Measurements from ENCODE around the gene DVL2.

Gene DVL2

DNA sequence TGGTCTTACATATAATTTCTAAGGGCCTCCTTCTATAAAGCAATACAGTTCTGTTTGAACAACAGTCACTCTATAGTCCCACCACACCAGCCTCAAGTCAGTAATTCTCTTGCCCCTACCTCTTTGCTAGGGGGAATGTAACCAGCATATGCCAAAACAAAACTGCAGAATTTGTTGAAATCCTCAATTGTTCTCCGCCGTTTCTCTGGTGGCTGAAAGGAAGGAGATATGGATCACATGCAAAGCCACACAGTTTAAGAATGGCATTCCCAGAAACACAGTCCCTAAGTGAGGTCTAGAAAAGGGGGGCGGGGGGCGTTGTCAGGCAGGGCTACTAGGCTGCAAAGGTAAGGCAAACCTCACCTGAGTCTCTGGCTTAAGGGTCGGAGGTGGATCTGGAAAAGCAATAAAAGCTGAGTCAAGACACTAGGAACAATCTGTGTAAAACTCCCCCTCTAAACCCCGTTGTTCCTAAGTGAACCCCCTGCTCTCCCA is 3.0 kb upstream of the DVL2 start:
- DNase-seq = no peak

DNA sequence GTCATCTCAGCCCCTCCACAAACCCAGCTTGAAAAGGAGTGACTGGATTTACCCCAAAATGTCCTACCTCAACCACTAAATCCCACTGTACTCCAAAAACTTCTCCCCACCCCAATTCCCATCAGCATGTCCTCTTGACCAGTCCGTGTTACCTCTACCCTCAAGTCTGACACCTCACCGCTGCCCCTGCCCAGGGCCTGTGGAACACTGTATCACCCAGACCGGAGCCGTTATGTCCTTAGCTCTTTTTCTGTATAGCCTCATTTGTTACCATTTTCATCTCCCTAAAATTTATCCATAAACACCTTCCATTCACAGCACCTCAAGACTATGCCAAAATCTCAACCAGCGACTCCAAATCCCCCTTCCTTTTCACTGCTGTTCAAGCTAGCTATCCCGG is 2.5 kb upstream of the DVL2 start:
- DNase-seq = no peak

DNA sequence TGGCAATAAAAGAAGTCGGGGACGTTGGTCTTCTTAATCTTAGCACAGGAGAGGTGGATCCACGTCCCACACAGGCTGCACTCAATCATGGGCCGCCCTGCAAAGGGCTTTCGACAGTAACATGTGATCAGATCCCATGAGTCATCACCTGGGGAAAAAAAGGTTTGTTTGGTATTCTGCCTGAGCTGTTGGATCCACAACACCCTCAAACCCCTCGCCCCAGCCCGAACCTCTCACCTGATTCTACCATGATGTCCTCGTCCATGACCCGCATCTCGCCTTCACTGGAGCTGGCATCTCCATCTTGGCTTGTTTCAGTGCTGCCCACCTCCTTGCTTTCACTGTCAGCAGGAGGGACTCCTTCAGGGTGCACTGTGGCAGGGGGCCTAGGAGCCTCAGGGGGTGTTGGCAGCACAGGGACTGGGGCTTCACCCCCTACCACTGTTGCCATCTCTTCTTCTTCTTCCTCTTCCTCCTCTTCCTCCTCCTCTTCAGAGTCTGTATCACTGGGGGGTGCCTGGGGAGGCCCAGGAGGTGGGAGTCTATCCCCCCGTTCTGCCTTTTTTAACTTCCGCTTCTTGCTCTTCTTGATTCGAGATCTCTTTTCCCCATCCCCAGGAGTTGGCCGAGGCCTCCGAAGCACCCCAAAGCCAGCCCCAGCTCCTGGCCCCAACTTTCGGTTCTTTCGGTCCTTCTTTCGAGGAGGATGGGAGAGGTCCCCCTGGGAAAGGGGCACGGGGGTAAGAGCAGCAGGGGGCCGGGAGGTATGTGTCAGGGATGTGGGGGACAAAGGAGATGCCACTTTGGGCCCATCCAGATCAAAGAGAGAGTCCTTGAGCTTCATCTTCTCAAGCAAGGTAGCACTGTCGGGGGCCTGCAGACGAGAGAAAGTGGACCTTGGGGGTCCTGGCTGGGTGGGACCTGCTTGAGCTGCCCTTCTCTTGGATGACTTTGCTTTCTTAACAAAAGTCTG is 1.7 kb upstream of the DVL2 start:
- no peak for DNase-seq

DNA sequence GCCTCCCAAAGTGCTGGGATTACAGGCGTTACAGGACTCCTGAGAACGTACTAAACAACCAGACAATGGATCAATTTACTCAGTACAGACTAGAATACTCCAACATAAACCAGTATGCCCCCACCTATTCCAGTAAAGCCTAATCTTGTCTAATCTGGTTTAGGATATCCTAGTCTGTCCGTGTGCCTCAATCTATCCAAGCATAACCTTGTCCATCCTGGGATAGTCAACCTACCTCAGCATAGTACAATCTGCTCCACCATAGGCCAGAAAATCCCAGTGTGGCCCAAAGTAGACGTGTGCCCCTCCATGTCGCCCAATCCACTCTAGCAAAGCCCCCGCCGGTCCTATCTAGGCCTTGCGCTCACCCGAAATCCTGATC is 625 bp downstream of the DVL2 start:
- DNase-seq = no peak

DNA sequence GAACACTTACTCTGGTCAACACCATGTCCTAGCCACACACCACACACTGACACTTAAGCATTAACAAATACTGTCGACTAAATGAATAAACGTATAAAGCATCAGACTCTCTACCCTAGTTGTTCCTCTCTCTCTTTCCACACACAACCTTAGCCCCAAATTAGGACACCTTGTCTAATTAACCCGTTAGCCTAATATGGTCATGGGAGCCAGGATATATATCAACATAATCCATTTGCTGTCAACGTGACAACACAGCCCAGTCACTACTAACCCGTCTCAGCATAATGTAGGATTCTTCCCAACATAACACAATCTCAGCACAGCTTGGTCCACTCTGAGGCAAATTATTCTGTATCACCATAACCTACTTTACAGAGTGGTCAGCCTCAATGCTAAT is 2.2 kb downstream of the DVL2 start:
- DNase-seq = no peak

DNA sequence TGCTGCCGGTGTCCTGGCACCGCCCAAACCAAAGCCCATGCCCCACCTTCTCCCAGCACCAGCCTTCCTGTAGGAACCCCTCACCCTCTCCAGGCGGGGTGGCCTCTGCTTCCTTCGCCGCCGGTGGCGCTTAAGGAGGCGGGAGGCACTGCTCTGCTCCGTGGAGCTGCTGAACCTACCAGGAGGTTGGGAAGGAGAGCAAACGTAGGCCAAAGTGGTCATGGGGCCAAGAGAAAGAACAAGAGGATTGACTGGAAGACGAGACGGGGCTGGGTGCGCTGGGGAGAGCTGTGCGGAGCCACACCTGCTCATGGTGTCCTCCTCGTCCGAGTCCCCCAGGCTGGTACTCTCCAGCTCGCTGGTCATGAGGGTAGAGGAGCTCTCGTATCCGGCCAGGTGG is 4.8 kb downstream of the DVL2 start:
- DNase-seq = no peak

DNA sequence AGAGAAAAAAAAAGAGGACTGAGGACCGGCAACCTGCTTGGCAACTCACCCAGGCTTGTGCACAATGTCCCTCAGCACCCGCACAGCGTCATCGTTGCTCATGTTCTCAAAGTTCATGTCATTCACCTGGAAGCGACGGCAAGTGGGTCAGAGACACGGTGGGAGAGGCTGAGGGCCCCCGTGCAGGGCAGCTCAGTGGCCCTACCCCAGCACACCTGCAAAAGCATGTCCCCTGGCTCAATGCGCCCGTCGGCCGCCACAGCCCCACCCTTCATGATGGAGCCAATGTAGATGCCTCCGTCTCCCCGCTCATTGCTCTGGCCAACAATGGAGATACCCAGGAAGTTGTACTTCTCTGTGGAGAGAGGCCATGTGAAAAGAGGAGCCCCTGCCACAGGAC is 5.4 kb downstream of the DVL2 start:
- no peak for DNase-seq

DNA sequence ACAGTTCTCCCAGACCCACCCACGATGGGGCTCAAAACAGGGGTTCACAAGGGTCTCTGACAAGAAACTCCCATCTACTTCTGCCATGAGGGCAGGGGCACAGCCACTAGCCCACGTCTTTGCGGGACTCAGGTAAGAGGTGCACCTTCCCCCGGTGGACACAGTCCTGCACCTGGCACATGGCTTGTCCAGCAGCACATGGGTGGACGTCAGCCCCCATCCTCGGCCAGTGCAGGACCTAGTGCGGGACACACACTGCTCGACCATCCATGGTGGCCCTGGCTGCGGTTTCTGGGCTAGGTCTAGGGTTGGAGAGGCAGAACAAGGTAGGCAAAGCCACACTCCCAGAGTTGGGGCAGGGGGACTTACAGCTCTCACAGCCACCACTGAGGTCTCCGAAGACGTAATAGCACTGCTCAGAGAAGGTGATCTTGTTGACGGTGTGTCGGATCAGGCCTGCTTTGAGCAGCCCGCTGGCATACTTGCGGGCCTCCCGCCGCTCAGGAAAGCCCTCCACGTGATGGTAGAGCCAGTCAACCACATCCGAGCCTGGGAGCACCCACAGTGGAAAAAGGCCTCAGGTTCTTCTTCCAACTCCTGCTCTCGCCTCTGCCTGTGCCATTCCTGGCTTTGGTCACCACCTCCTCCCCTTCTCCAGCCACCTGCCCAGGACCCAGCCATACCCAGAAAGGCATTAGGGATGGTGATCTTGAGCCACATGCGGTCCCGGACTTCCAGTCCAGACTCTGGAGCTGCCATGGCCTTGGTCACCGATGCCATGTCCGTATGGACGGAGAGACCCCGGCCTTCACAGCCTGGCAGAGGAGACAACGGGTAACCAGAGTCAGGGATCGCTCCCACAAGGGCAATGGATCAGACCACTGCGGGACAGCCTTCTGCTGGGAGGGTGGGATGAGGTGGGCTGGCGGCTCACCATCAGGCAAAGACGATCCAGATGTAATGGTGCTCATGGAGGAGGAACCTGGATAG is 7.3 kb downstream of the DVL2 start:
- no peak for DNase-seq

DNA sequence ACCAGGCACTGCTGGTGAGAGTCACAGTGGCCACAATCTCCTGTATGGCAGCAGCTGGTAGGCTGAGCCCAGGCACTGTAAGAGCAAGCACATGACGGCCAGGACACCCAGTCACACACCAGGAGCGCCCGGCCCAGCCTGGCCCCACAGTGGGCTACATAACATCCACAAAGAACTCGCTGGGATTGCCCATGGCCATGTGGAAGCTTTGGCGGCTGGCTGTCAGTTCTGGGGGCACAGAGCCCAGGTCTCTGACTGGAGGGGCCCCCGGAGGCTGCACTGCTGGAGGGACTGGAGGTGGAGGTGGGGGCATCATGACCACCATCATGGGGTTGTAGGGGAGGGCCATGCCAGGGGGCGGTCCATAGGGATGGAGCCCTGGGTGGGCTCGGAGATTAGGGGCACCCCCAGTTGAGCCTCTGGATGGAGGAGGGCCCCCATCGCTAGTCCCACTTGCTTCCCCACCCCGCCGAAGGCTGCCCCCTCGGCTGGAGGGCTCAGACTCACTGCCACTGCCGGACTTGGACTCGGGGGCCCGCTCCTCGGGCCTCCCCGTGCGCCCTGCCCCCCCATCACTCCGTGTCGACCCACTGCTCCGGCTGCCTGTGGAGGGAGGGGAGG is 8.5 kb downstream of the DVL2 start:
- DNase-seq = no peak

DNA sequence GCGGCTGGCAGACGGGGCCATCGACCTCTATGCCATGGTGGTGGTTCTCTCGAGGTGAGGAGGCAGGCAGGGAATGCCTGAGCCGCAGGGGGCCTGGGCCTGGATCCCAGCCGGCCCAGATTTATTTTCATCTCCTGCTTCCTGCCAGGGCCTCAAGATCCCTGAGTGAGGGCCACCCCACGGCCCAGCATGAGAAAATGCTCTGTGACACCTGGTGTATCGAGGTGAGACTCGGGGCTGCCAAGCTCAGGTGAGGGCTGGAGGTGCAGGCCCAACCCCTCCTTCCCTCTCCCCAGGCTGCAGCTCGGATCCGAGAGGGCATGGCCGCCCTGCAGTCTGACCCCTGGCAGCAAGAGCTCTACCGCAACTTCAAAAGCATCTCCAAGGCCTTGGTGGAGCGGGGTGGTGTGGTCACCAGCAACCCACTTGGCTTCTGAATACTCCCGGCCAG is 9.6 kb downstream of the DVL2 start:
- no peak for DNase-seq

DNA sequence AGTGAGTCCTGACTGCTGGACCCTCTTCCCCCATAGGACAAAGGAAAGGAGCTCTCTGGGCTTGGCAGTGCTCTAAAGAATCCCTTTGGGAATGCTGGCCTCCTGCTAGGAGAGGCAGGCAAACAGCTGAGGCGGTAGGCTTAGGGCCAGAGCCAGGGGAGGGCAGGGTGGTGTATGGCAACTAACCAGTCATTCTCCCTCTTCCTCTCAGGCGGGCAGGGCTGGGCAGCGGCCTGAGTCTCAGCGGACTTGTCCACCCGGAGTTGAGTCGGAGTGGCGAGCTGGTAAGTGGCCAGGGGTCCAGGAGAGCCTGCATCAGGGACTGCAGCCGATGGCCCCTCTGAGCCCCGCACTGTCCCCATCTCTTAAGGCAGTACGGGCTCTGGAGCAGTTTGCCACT is 10.2 kb downstream of the DVL2 start:
- no peak for DNase-seq

DNA sequence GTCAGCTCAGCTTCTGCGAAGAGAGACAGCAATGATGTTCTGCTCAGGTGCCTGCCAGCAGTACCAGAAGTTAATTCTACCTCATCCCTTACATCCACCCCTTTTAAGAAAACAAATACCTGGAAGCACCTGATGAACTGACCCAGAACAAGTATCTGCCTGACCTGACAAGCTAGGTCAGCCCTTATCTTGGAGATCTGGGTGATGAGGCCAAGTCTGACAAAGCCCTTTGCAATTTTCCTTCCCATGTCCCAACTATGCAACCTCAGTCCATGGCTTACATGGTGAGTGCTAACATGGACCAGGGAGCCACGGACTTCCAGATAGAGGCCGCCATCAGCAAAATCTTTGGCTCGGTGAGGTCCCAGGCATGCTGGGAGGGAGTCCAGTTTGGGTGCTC is 10.9 kb downstream of the DVL2 start:
- no peak for DNase-seq

DNA sequence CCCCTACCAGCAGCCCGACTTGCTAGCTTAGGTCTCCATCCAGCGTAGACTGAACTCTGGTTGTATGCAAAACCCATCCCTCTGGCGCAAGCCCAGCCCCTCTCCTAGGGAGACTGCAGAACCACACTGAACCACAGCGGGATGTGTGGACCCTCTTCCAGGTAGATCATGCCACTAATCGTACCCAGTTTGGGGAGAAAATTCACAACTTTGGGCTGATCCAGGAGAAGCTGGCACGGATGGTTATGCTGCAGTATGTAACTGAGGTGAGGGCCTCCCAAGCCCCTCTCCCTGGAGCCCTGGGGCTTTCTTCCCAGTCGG is 11.4 kb downstream of the DVL2 start:
- no peak for DNase-seq

DNA sequence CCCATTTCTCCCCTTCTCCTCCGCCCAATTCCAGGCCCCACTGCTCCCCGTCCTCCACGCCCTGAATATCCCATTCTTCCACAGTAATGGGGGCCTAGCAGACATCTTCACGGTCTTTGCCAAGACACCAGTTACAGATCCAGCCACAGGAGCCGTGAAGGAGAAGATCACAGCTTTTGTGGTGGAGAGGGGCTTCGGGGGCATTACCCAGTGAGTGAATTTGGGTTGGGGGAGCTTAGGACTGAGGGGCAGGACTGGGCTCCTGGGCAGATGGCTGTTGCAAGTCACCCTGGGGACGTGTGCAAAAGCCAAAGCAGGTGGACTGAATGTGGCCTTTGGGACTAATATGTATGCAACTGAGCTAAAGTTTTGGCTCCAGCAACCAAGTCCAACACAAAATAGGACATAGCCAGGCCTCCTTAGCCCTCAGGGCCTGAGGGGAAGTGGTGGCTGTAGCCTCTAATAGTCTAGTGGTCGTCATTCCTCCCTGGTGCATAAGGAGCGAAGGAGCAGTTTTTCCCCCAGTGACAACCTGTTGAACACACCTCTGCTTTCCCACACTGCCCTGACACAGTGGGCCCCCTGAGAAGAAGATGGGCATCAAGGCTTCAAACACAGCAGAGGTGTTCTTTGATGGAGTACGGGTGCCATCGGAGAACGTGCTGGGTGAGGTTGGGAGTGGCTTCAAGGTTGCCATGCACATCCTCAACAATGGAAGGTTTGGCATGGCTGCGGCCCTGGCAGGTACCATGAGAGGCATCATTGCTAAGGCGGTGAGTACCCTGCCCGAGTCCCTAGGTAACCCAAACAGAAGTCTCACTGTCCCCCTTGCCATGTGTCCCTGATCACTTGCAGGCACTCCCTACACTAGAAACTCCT is 12.0 kb downstream of the DVL2 start:
- no peak for DNase-seq

DNA sequence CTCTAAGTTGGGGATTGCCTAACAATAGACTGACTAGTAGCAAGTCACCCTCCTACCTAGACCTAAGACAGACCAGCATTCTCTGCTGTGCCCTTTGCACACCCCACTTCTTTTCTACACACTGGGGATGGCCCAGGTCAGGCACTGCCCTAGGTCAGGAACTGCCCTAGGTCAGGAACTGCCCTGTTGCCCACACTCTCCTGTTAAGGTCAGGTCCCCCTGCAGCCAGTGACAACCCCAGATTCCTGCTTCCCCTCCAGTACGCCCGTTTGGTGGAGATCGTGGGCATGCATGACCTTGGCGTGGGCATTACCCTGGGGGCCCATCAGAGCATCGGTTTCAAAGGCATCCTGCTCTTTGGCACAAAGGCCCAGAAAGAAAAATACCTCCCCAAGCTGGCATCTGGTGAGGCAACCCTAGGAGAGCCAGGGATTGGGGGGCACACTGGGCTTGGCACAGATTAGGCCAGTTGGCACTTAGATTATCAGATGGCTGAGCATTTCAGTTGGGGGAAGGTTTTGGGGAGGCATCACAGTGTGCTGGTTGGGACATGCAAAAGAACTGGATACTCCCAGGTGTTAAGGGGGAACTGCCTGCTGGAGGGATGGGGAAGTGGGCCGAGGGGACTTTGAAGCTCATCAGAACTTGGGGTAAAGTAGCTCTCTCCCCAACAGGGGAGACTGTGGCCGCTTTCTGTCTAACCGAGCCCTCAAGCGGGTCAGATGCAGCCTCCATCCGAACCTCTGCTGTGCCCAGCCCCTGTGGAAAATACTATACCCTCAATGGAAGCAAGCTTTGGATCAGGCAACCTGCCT is 12.8 kb downstream of the DVL2 start:
- DNase-seq = no peak

DNA sequence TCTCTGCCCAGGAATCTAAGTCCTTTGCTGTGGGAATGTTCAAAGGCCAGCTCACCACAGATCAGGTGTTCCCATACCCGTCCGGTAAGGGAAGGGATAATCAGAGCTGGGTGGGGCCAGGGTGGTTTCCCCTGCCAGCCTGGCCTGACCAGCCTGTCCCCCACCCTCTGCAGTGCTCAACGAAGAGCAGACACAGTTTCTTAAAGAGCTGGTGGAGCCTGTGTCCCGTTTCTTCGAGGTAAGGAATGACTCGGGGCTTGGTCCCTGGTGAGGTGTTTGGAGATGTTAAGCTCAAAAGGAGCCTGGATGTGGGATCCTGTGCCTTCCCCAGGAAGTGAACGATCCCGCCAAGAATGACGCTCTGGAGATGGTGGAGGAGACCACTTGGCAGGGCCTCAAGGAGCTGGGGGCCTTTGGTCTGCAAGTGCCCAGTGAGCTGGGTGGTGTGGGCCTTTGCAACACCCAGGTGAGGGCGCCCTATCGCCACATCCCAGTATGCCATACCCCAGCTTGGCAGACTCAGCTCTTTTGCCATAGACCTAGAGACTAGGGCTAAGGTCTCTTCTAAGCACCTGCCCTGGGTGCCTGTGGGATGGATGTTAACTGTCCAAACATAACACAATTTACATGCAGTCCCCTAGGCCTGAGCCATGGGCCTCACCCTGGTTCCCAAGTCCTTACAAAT is 13.6 kb downstream of the DVL2 start:
- peak; percentile 52 for DNase-seq

DNA sequence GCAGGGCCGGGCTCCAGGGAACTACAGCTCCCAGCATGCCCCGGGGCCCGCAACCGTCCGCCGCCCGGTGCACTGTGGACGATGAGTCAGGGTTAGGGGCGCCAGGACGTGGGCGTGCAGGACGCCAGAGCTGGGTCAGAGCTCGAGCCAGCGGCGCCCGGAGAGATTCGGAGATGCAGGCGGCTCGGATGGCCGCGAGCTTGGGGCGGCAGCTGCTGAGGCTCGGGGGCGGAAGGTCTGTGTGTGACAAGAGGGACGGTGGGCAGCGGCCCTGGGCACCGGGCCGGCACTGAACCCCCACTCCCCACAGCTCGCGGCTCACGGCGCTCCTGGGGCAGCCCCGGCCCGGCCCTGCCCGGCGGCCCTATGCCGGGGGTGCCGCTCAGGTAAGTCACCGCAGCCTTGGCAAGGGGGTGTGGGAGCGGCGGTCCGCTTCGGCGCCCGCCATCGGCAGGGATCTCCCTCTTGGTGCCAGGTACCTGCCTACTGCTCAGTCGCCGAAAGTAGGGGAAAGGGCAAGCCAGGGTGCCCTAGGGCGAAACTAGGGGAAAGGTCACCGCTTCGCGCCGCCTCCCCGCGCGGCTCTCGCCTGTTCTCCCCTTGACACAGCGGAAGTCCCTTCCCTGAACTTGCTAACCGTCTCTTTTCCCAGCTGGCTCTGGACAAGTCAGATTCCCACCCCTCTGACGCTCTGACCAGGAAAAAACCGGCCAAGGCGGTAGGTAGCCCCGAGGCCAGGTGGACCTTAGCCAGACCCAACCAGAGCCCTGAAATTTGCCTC is 14.3 kb downstream of the DVL2 start, which contains the start of the genes ACADVL and DLG4:
Gene ACADVL (plus strand): TSS at position 127 of the 781 bp plus-strand sequence. CDS start 47 bp downstream, at position 174.
Gene DLG4 (minus strand): TSS at position 25 of the 781 bp plus-strand sequence.
- DNase-seq = peak; percentile 83

DNA sequence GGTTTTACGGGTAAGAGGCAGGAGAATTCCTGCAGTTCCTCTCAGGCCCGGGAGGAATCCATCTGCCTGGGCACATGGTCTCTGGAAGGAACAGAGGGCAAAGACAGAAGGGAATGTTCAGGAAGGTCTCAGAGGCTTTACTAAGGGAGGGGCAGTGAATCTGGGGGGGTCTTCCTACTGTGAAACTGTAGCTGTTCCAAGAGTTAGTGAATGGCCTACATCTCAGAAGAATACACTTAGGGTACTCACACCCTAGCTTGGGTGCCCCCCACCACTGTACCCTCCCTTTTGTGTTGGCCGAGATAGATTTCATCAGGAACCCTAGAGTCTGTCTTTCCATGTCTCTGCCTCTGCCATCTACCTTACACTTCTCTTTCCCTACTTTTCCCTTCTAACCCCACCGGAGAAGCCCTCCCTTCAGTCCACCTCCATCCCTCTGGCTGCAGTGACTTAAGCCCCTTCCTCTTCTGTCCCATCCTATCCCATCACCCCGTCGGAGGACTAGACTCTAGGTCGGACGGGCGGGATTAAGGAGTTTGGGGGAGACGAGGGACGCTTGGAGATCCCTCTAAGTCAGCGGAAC is 15.0 kb downstream of the DVL2 start:
- no peak for DNase-seq

DNA sequence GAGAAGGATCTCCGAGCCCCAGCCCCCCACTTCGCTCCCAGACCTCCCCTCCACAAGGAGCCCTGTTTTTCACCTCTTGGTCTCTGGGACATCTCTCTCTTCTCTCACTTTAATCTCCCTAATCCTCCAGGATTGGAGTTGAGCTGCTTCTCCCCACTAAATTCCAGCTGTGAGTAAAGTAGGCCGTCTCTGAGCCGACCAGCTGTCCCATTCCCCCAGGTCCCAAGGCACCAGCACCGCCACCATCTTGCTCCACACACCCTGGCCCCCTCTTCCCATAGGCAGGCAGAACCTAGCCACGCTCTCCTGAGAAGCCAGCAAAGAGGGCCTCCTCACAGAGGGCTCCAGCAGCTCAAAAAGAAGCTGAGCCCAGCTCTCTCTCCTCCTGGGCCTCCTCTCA is 15.6 kb downstream of the DVL2 start:
- no peak for DNase-seq

Data from activated CD4-positive, CD25-positive, alpha-beta regulatory T cell treated with anti-CD3 and anti-CD28 coated beads, Interleukin-2, amount 50 U/mL, for 72 hours (primary cell).